ENCODE measurements around the gene SEMA3B.

SEMA3B gene

GRCh38 chr3:50273689-50274065 lies 4.7 kb downstream of the SEMA3B start:
- H3K4me3 ChIP-seq (ENCODE audit: low read depth, low read length): no peak overlapping the region
- H3K36me3 ChIP-seq (replicated peaks): no peaks in the 10 kb centered on the region
- peaks cover 26% of the 10 kb centered on the region for H3K27me3 ChIP-seq (replicated peaks)
- in situ Hi-C loops (cut with HindIII; ENCODE audit: low pct_ligation_motif_present, low sequenced_read_pairs): no loop called here
- TF ChIP-seq CTCF (IDR thresholded peaks at IDR 0.05; ENCODE audit: low read depth, low read length, missing control alignments): no peak
- DNase-seq: no peak
- no peak overlapping the region for H3K27ac ChIP-seq

GRCh38 chr3:50274371-50275104 lies 5.6 kb downstream of the SEMA3B start:
- in situ Hi-C loops (cut with HindIII; ENCODE audit: low pct_ligation_motif_present, low sequenced_read_pairs): no loop called here
- no peak overlapping the region for H3K27ac ChIP-seq
- no peak overlapping the region for H3K4me3 ChIP-seq (ENCODE audit: low read depth, low read length)
- peak; percentile 87 for TF ChIP-seq CTCF (IDR thresholded peaks at IDR 0.05; ENCODE audit: low read depth, low read length, missing control alignments)
- peaks cover 26% of the 10 kb centered on the region for H3K27me3 ChIP-seq (replicated peaks)
- DNase-seq: no peak
- H3K36me3 ChIP-seq (replicated peaks): no peaks in the 10 kb centered on the region

- DNase-seq: no peak
- peaks cover 26% of the 10 kb centered on the region for H3K27me3 ChIP-seq (replicated peaks)
- TF ChIP-seq CTCF (IDR thresholded peaks at IDR 0.05; ENCODE audit: low read depth, low read length, missing control alignments): no peak
- no peak overlapping the region for H3K4me3 ChIP-seq (ENCODE audit: low read depth, low read length)
- H3K36me3 ChIP-seq (replicated peaks): no peaks in the 10 kb centered on the region
- in situ Hi-C loops (cut with HindIII; ENCODE audit: low pct_ligation_motif_present, low sequenced_read_pairs): no loop called here
- no peak overlapping the region for H3K27ac ChIP-seq
Observed at GRCh38 chr3:50275141-50275995, 6.4 kb downstream of the SEMA3B start.

GRCh38 chr3:50275996-50276761 lies 7.2 kb downstream of the SEMA3B start:
- Histone ChIP-seq H3K4me3 (ENCODE audit: low read depth, low read length) (no peak overlapping the region), H3K27me3 (replicated peaks) (peaks cover 26% of the 10 kb centered on the region), H3K36me3 (replicated peaks) (no peaks in the 10 kb centered on the region), H3K27ac (no peak overlapping the region)
- DNase-seq: no peak
- in situ Hi-C loops (cut with HindIII; ENCODE audit: low pct_ligation_motif_present, low sequenced_read_pairs): no loop called here
- no peak for TF ChIP-seq CTCF (IDR thresholded peaks at IDR 0.05; ENCODE audit: low read depth, low read length, missing control alignments)

GRCh38 chr3:50276762-50277101 lies 7.8 kb downstream of the SEMA3B start:
- no peak for TF ChIP-seq CTCF (IDR thresholded peaks at IDR 0.05; ENCODE audit: low read depth, low read length, missing control alignments)
- no peak for DNase-seq
- Histone ChIP-seq H3K4me3 (ENCODE audit: low read depth, low read length) (no peak overlapping the region), H3K27me3 (replicated peaks) (peaks cover 26% of the 10 kb centered on the region), H3K27ac (no peak overlapping the region), H3K36me3 (replicated peaks) (no peaks in the 10 kb centered on the region)
- in situ Hi-C loops (cut with HindIII; ENCODE audit: low pct_ligation_motif_present, low sequenced_read_pairs): no loop called here

Data from brain microvascular endothelial cell (primary cell).